Measurements from ENCODE around the gene IGFLR1. TPM values are rescaled to one million over a fixed set of nuclear protein-coding genes. Genes with fewer than 3 reads are reported as not detected.

The IGFLR1 gene
- total and polyA plus RNA-seq, 2 experiments from 2014 or later, result 2.6 to 5.5 TPM

DNA sequence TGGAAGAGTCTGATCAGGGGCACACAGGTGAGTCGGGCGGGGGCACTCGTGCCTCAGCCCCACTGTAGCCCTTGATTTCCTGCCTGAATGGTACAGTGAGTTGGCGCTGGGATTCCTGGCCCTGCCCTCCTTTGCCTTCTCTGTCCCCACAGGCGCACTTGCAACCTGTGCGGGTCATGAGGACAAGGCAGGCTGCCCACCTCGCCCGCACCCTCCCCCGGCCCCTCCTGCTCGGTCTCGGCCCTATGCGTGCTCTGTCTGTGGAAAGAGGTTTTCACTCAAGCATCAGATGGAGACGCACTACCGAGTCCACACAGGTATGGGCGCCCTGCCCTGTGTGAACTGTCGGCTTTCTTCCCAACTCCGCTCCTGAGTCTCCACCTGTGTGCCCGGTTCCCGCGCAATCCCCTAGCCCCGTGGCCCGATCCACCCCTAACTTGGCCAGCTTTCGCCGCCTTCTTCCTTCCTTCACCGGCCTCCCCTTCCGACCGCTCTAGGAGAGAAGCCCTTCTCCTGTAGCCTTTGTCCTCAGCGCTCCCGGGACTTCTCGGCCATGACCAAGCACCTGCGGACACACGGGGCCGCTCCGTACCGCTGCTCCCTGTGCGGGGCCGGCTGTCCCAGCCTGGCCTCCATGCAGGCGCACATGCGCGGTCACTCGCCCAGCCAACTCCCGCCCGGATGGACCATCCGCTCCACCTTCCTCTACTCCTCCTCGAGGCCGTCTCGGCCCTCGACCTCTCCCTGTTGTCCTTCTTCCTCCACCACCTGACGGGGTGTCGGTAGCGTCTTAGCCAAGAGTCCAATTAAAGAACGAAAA lies 26.1 kb downstream of the IGFLR1 start:
- Histone ChIP-seq H3K27ac (peak overlapping the region; percentile 87), H3K4me1 (ENCODE audit: low read depth) (peaks cover 6% of the 10 kb centered on the region), H3K9me3 (ENCODE audit: low read depth) (no peaks in the 10 kb centered on the region), H3K4me3 (peak overlapping the region; percentile 70), H3K27me3 (no peaks in the 10 kb centered on the region), H3K36me3 (no peaks in the 10 kb centered on the region)
- peak in 1 of 2 donors; percentile 72 for DNase-seq (ENCODE audit: low read depth in 1 of 2, low spot score in 1 of 2)
- TF ChIP-seq, protein P1, sequence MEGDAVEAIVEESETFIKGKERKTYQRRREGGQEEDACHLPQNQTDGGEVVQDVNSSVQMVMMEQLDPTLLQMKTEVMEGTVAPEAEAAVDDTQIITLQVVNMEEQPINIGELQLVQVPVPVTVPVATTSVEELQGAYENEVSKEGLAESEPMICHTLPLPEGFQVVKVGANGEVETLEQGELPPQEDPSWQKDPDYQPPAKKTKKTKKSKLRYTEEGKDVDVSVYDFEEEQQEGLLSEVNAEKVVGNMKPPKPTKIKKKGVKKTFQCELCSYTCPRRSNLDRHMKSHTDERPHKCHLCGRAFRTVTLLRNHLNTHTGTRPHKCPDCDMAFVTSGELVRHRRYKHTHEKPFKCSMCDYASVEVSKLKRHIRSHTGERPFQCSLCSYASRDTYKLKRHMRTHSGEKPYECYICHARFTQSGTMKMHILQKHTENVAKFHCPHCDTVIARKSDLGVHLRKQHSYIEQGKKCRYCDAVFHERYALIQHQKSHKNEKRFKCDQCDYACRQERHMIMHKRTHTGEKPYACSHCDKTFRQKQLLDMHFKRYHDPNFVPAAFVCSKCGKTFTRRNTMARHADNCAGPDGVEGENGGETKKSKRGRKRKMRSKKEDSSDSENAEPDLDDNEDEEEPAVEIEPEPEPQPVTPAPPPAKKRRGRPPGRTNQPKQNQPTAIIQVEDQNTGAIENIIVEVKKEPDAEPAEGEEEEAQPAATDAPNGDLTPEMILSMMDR (IDR thresholded peaks at IDR 0.05; ENCODE audit: low read depth, low read length), result no peak

DNA sequence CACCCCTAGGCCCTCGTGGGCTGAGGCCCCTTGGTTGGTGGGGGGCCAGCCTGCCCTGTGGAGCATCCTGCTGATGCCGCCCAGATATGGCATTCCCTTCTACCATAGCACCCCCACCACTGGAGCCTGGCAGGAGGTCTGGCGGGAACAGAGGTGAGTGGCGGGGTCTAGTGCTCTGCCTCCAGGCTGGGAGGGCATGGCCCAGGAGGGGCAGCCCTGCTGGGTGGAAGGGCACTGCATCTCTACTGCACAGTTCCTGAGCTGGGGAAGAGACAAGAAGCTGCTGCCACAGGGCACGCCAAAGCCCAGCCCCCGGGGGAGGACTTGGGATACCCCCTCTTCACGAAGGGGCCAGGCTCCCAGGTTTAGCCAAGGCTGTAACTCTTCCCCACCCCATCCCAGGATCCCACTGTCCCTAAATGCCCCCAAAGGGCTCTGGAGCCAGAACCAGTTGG lies 26.9 kb downstream of the IGFLR1 start:
- TF ChIP-seq, protein P1 (IDR thresholded peaks at IDR 0.05; ENCODE audit: low read depth, low read length), result no peak
- H3K4me3 ChIP-seq, result no peak overlapping the region
- H3K27ac ChIP-seq, result no peak overlapping the region
- no peaks in the 10 kb centered on the region for H3K27me3 ChIP-seq
- peaks cover 6% of the 10 kb centered on the region for H3K4me1 ChIP-seq (ENCODE audit: low read depth)
- no peak for DNase-seq (ENCODE audit: low read depth in 1 of 2, low spot score in 1 of 2)
- no peaks in the 10 kb centered on the region for H3K36me3 ChIP-seq
- no peaks in the 10 kb centered on the region for H3K9me3 ChIP-seq (ENCODE audit: low read depth)

DNA sequence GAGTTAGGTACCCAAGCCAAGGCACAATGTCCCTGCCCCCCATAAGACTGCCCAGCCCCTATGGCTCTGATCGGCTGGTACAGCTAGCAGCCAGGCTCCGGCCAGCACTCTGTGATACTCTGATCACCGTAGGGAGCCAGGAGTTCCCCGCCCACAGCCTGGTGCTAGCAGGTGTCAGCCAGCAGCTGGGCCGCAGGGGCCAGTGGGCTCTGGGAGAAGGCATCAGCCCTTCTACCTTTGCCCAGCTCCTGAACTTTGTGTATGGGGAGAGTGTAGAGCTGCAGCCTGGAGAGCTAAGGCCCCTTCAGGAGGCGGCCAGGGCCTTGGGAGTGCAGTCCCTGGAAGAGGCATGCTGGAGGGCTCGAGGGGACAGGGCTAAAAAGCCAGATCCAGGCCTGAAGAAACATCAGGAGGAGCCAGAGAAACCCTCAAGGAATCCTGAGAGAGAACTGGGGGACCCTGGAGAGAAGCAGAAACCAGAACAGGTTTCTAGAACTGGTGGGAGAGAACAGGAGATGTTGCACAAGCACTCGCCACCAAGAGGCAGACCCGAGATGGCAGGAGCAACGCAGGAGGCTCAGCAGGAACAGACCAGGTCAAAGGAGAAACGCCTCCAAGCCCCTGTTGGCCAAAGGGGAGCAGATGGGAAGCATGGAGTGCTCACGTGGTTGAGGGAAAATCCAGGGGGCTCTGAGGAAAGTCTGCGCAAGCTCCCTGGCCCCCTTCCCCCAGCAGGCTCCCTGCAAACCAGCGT lies 27.5 kb downstream of the IGFLR1 start:
- TF ChIP-seq, protein P1 (IDR thresholded peaks at IDR 0.05; ENCODE audit: low read depth, low read length), result no peak
- Histone ChIP-seq H3K27me3 (no peaks in the 10 kb centered on the region), H3K36me3 (no peaks in the 10 kb centered on the region), H3K27ac (no peak overlapping the region), H3K9me3 (ENCODE audit: low read depth) (no peaks in the 10 kb centered on the region), H3K4me3 (no peak overlapping the region), H3K4me1 (ENCODE audit: low read depth) (peaks cover 6% of the 10 kb centered on the region)
- no peak for DNase-seq (ENCODE audit: low read depth in 1 of 2, low spot score in 1 of 2)

DNA sequence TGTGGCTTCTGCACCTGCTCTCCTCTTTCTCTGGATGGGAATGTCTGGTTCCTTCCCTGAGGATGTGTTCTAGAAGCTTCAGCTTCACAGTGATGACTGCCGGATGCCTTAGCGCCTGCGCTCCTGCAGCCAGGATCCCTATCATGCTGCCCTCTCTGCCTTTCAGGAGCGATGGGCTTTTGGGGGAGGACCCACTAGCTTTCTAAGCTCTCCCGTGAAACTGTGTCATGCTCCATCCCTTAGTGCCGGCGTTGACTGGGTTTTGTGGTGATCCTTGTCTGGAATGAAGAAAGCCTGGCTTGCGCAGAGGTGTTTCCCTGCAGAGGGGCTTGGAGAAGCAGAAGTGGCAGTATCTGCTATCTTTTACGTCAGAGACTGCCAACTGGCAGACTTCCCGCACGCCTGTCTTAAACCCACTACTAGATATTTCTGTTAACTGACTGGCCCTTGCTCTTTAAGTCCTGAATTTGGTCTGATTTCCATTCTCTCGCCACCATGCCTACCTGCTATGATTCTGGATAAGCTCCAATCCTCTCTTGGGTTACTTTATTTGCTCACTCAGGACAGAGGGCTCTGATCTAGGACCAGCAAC lies 28.3 kb downstream of the IGFLR1 start:
- no peaks in the 10 kb centered on the region for H3K27me3 ChIP-seq
- no peak overlapping the region for H3K27ac ChIP-seq
- no peaks in the 10 kb centered on the region for H3K9me3 ChIP-seq (ENCODE audit: low read depth)
- TF ChIP-seq, protein P1 (IDR thresholded peaks at IDR 0.05; ENCODE audit: low read depth, low read length), result no peak
- H3K36me3 ChIP-seq, result no peaks in the 10 kb centered on the region
- DNase-seq (ENCODE audit: low read depth in 1 of 2, low spot score in 1 of 2), result no peak
- no peak overlapping the region for H3K4me3 ChIP-seq
- H3K4me1 ChIP-seq (ENCODE audit: low read depth), result peaks cover 6% of the 10 kb centered on the region

DNA sequence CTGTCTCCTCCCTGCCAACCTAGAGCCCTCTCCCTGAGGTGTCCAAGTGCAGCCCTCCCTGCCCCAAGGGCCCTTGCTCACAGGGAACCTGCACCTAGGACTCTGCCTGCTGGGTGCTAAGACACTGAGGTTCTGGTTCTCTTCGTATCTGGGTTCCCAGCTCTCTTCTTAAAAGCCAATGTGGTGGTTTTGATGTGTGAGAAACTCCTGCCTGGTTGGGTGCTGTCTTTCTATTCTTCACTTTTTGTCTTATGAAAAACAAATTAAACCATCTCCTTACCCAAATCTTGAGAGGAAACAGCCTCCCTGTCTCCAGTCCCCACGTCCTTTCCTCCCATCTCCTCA lies 28.8 kb downstream of the IGFLR1 start:
- Histone ChIP-seq H3K4me3 (no peak overlapping the region), H3K36me3 (no peaks in the 10 kb centered on the region), H3K27ac (no peak overlapping the region), H3K4me1 (ENCODE audit: low read depth) (peaks cover 6% of the 10 kb centered on the region), H3K9me3 (ENCODE audit: low read depth) (no peaks in the 10 kb centered on the region), H3K27me3 (no peaks in the 10 kb centered on the region)
- no peak for DNase-seq (ENCODE audit: low read depth in 1 of 2, low spot score in 1 of 2)
- TF ChIP-seq, protein P1 (IDR thresholded peaks at IDR 0.05; ENCODE audit: low read depth, low read length), result no peak

Data from cardiac muscle cell (in vitro differentiated cells and primary cell).